Kidney (tissue), 14 donors: ENCODE results near the gene GSC2. TPM values are rescaled to one million over a fixed set of nuclear protein-coding genes. Genes with fewer than 3 reads are reported as not detected.

Source experiments
- DNase-seq, 5 donors: peaks; one replicate each; pipeline ENCODE4 v3.0.0-alpha.2; 2013 to 2020
- FAIRE-seq: peaks from 2 replicates; lab custom pipeline; 2012; peaks lifted over from hg19 to GRCh38; lab: Jason Lieb, UNC
- H3K27ac ChIP-seq, 2 donors: one replicate each; pipeline ENCODE4 v1.7.0; 2013; ENCODE audit warnings: low read depth in 2 of 2, low read length in 2 of 2, inconsistent platforms in 1 of 2
- H3K27me3 ChIP-seq: one replicate; pipeline ENCODE4 v1.7.1; 2013; ENCODE audit warnings: low read length, inconsistent platforms; ENCODE audit not compliant: control insufficient read depth, insufficient read depth
- H3K36me3 ChIP-seq, 3 donors: one replicate each; pipeline versions ENCODE4 v1.7.0 to v1.7.1; 2013; ENCODE audit warnings: low read length in 3 of 3, control low read depth in 1 of 3, inconsistent platforms in 1 of 3; ENCODE audit not compliant: insufficient read depth in 3 of 3, control insufficient read depth in 2 of 3
- H3K4me1 ChIP-seq, 3 donors: one replicate each; pipeline versions ENCODE4 v1.7.0 to v1.7.1; 2013; ENCODE audit warnings: low read length in 3 of 3, inconsistent platforms in 1 of 3, low read depth in 1 of 3; ENCODE audit not compliant: control insufficient read depth in 2 of 3, insufficient read depth in 2 of 3
- H3K4me3 ChIP-seq, 3 donors: one replicate each; pipeline versions ENCODE4 v1.7.0 to v1.8.1; 2013; ENCODE audit warnings: low read length in 3 of 3, control low read depth in 1 of 3, inconsistent platforms in 1 of 3
- H3K9ac ChIP-seq, 3 donors: one replicate each; pipeline versions ENCODE4 v1.7.0 to v1.7.1; 2013; ENCODE audit warnings: low read length in 3 of 3, control low read depth in 1 of 3, inconsistent platforms in 1 of 3
- H3K9me3 ChIP-seq, 3 donors: one replicate each; pipeline versions ENCODE4 v1.7.0 to v1.7.1; 2013; ENCODE audit warnings: low read length in 3 of 3, control low read depth in 1 of 3, inconsistent platforms in 1 of 3; ENCODE audit not compliant: control insufficient read depth in 2 of 3, insufficient read depth in 1 of 3
- CTCF ChIP-seq: IDR thresholded peaks from 3 replicates; pipeline ENCODE4 v1.5.1; 2012; ENCODE audit warnings: mild to moderate bottlenecking, moderate library complexity, borderline replicate concordance; ENCODE audit not compliant: insufficient read depth; ENCODE audit errors: extremely low read depth
- intact Hi-C: fragments of 100-400 bp; cut with DNase I; formaldehyde crosslinking; loops from one replicate; pipeline ENCODE4 v1.11.1; 2022
- polyA plus RNA-seq: library from polyadenylated mRNA; stranded (reverse); fragments of 350-450 nt; fragmentation: Illumina TruSeq; extraction: RNeasy Lipid Tissue Mini Kit (QIAGEN cat#74804); gene quantifications from one replicate; pipeline ENCODE4 v1.2.3, GENCODE V29; 2014; ENCODE audit warnings: low read depth, low replicate concordance; ENCODE audit not compliant: insufficient read depth
- total RNA-seq: library from RNA; stranded (reverse); fragmentation: NEBNext Ultra II Directional; extraction: Animal tissue kit (Norgen Biotek cat#: 25700); gene quantifications from one replicate; pipeline ENCODE4 v1.2.1, GENCODE V29; 2021
- donor health status: control.
- donor health status: control.
- donor health status: control.
- donor health status: control.
- donor health status: control.
- donor health status: DM: yes; HTN: yes; CAD: no.
- donor health status: Normal renal cell carcinoma (clear cell type).

The GSC2 gene
- total and polyA plus RNA-seq, 2 donors from 2014 or later: not detected

- Histone ChIP-seq H3K9me3 (no peaks in the 10 kb centered on the region), H3K9ac (no peak overlapping the region), H3K4me3 (no peak overlapping the region), H3K4me1 (peaks cover 0 to 23% (median 10%) of the 10 kb centered on the region in 3 donors), H3K27ac (no peak overlapping the region), H3K36me3 (no peaks in the 10 kb centered on the region), H3K27me3 (peaks cover 16% of the 10 kb centered on the region)
- intact Hi-C loops: loop anchor here (5.0 kb wide), 1 partner anchor 51 kb away; no protein-coding TSS in a partner anchor
- no peak for DNase-seq
- no peak for FAIRE-seq
- TF ChIP-seq CTCF: no peak
These were observed 18.2 kb upstream of the GSC2 start for GRCh38 chr22:19168088-19168890.

GRCh38 chr22:19167106-19167869, 17.2 kb upstream of the GSC2 start:
- Histone ChIP-seq H3K4me1 (peaks cover 0 to 13% (median under 1%) of the 10 kb centered on the region in 3 donors), H3K9me3 (no peaks in the 10 kb centered on the region), H3K36me3 (no peaks in the 10 kb centered on the region), H3K4me3 (no peak overlapping the region), H3K27me3 (peaks cover 16% of the 10 kb centered on the region), H3K9ac (no peak overlapping the region), H3K27ac (no peak overlapping the region)
- DNase-seq (no peak), FAIRE-seq (no peak)
- no peak for TF ChIP-seq CTCF
- intact Hi-C loops: loop anchor here (5.0 kb wide), 1 partner anchor 50 kb away; no protein-coding TSS in a partner anchor

- Histone ChIP-seq H3K4me1 (peaks cover 0 to 11% (median 0%) of the 10 kb centered on the region in 3 donors), H3K9me3 (no peaks in the 10 kb centered on the region), H3K9ac (no peak overlapping the region), H3K27me3 (peaks cover 16% of the 10 kb centered on the region), H3K36me3 (no peaks in the 10 kb centered on the region), H3K27ac (no peak overlapping the region), H3K4me3 (no peak overlapping the region)
- no peak for TF ChIP-seq CTCF
- FAIRE-seq: no peak
- intact Hi-C loops: loop anchor here (5.0 kb wide), 1 partner anchor 49 kb away; no protein-coding TSS in a partner anchor
- no peak for DNase-seq
These were observed 16.3 kb upstream of the GSC2 start for GRCh38 chr22:19166421-19166820.
